ENCODE data around the gene BDKRB2.

- TF ChIP-seq YY1 (IDR thresholded peaks at IDR 0.05; ENCODE audit: extremely low read depth, insufficient replicate concordance, low read depth, low read length): no peak
- TF ChIP-seq RAD21 (IDR thresholded peaks at IDR 0.05; ENCODE audit: low read depth): no peak
- no peak for TF ChIP-seq CTCF (IDR thresholded peaks at IDR 0.05 in 2 of 3, conservative IDR thresholded peaks at IDR 0.05 in 1 of 3; ENCODE audit: borderline replicate concordance in 1 of 3, insufficient read depth in 1 of 3, low read depth in 2 of 3, low read length in 2 of 3)
- TF ChIP-seq EZH2phosphoT487 (IDR thresholded peaks at IDR 0.05; ENCODE audit: borderline replicate concordance): no peak
- no peak for TF ChIP-seq ZBTB33 (IDR thresholded peaks at IDR 0.05; ENCODE audit: extremely low read depth, insufficient replicate concordance, low read length)
- no peak for TF ChIP-seq POLR2AphosphoS5 (IDR thresholded peaks at IDR 0.05; ENCODE audit: low read depth, low read length)
- TF ChIP-seq JUND (IDR thresholded peaks at IDR 0.05): no peak
- TF ChIP-seq TCF7L2 (IDR thresholded peaks at IDR 0.05; ENCODE audit: borderline replicate concordance, extremely low read depth, insufficient read depth, insufficient read length): no peak
- no peak for TF ChIP-seq EZH2 (IDR thresholded peaks at IDR 0.05)
- TF ChIP-seq POLR2A (IDR thresholded peaks at IDR 0.05; ENCODE audit: borderline replicate concordance, extremely low read depth, insufficient read depth, insufficient read length): no peak
Measured at GRCh38 chr14:96274543-96274942, 69.9 kb downstream of the BDKRB2 start.

Measured in HCT116 (cell line).